Epithelial cell of esophagus (primary cell): ENCODE measurements around the gene PDSS1.

Source experiments
- DNase-seq: peaks from one replicate; pipeline ENCODE4 v3.0.0; 2010; ENCODE audit warnings: low read depth
- H3K4me3 ChIP-seq: 2 replicates; pipeline ENCODE4 v1.5.1; 2011; ENCODE audit warnings: mild to moderate bottlenecking, low read length, control low read depth
- CTCF ChIP-seq: IDR thresholded peaks from 2 replicates; pipeline ENCODE4 v1.5.1; 2011; ENCODE audit warnings: low read depth, mild to moderate bottlenecking, low read length, control low read depth, inconsistent platforms; ENCODE audit not compliant: insufficient read depth; ENCODE audit errors: missing control alignments

PDSS1 gene

DNA sequence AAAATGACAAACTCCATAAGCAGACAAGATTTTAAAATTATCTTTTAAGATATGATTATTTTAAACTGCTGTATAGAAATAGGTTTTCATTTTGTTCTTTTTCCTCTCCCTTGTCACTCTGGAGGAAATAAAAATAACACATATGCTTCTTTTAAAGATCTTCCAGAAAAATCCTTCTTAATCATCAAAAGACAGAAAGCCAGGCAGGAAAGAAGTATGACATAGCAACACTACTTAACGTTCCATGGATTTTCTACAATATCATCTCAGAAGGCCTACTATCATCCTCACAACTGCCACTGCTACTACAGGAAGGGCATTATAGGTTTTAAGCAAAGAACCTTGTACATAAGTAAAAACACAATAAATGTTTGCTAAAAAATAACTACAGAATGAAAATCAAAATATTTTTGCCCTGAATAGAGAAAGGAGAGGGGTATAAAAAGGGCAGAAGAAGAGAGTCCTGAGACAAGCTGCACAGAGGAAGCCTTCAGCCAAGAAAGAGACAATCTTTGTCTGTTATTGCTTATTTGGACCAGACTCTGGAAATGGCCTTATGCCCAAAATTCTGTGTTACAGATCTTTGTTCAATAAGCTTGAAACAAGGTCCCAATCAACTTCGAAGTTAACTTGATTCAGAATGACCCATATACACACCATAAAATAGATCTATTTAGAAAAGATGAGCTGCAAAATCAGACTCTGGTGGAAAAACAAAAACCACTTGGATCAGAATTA lies 95.4 kb downstream of the PDSS1 start:
- H3K4me3 ChIP-seq = no peak overlapping the region

More for the DNA sequence above, 95.4 kb downstream of the PDSS1 start:
- DNase-seq = no peak
- no peak for TF ChIP-seq CTCF
